ENCODE measurements around the gene CAMK1G. TPM values are rescaled to one million over a fixed set of nuclear protein-coding genes. Genes with fewer than 3 reads are reported as not detected.

Gene CAMK1G
- total RNA-seq, 1 donor from 2014 or later: not detected

DNA sequence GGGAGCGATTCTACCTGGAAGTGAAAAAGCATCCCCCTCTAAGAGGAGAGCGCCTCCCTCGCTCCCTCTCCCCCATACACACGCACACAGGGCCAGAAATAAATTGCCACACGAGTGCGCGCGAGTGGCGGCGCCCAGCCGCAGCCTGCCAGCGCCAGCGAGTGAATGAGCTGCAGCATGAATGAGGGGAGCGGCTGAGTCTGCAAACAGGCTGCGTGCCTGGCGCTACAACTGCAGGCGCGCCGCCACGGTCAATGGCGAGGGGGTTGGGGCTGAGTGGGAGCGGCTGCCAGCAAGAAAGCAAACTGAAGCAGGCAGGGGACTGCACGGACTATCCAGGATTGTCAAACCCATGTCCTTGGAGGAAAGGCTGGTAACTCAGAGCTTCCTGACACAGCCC lies 2.2 kb downstream of the CAMK1G start:
- Histone ChIP-seq H3K27me3 (ENCODE audit: low read depth) (peaks cover 51% of the 10 kb centered on the region), H3K27ac (replicated peaks) (no peak overlapping the region), H3K4me3 (peak overlapping the region; percentile 27), H3K4me1 (peaks cover 13% of the 10 kb centered on the region), H3K36me3 (no peaks in the 10 kb centered on the region), H3K9me3 (replicated peaks) (no peaks in the 10 kb centered on the region)
- DNase-seq: peak; percentile 55
- TF ChIP-seq, protein P1, sequence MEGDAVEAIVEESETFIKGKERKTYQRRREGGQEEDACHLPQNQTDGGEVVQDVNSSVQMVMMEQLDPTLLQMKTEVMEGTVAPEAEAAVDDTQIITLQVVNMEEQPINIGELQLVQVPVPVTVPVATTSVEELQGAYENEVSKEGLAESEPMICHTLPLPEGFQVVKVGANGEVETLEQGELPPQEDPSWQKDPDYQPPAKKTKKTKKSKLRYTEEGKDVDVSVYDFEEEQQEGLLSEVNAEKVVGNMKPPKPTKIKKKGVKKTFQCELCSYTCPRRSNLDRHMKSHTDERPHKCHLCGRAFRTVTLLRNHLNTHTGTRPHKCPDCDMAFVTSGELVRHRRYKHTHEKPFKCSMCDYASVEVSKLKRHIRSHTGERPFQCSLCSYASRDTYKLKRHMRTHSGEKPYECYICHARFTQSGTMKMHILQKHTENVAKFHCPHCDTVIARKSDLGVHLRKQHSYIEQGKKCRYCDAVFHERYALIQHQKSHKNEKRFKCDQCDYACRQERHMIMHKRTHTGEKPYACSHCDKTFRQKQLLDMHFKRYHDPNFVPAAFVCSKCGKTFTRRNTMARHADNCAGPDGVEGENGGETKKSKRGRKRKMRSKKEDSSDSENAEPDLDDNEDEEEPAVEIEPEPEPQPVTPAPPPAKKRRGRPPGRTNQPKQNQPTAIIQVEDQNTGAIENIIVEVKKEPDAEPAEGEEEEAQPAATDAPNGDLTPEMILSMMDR (IDR thresholded peaks at IDR 0.05; ENCODE audit: borderline replicate concordance): peak; percentile 30
- intact Hi-C loops (cut with micrococcal nuclease): loop anchor here (5.0 kb wide), 1 partner anchor 42 kb away; no protein-coding TSS in a partner anchor

DNA sequence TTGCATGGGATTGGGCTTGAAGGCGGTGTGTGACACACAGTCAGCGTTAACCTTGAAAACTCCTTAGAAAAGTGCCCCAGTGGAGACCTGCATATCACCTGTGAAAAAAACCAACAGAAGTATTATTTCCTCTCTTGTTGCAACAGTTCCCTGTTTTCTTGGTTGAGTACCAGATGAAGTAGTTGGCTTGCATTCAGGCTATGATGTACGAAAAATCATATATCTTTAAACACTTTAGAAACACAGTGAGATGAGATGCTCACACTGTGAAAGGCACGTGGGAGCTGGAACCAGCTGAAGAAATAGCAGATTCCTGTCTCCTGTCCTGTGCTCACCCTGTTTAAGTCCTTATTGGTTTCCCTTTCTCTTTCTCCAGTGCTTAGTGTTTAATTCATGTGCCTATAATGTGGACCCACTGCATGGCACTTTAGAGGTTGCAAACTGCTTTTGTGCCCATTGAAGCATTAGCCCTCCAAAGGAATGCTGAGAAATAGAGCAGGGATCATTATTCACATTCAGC lies 2.8 kb downstream of the CAMK1G start:
- Histone ChIP-seq H3K36me3 (no peaks in the 10 kb centered on the region), H3K27ac (replicated peaks) (no peak overlapping the region), H3K4me3 (no peak overlapping the region), H3K9me3 (replicated peaks) (no peaks in the 10 kb centered on the region), H3K27me3 (ENCODE audit: low read depth) (peaks cover 45% of the 10 kb centered on the region), H3K4me1 (peaks cover 13% of the 10 kb centered on the region)
- intact Hi-C loops (cut with micrococcal nuclease): loop anchor here (5.0 kb wide), 1 partner anchor 41 kb away; no protein-coding TSS in a partner anchor
- no peak for DNase-seq
- TF ChIP-seq, protein P1 (IDR thresholded peaks at IDR 0.05; ENCODE audit: borderline replicate concordance): no peak

DNA sequence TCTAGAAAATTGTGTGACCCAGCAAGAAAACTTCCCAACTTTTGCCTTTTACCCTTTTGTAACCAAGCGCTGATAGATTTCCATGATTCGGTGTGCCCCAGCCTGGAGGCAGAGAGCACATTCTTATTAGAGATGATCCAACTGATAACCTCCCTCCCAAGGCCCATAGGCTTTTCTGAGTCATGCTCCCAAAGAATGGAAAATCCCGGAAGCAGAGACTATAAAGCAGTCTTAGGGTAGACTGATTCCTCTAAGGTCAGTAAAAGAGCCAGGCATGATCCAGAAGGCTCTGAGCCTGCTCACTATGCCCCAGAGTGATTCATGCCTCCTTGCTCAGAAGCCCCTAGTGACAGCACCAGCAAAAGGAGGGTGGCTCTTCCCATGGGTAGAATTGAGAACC lies 4.3 kb downstream of the CAMK1G start:
- DNase-seq: no peak
- no peaks in the 10 kb centered on the region for H3K9me3 ChIP-seq (replicated peaks)
- H3K27me3 ChIP-seq (ENCODE audit: low read depth): peaks cover 29% of the 10 kb centered on the region
- H3K4me1 ChIP-seq: peaks cover 13% of the 10 kb centered on the region
- intact Hi-C loops (cut with micrococcal nuclease): loop anchor here (5.0 kb wide), 1 partner anchor 40 kb away; no protein-coding TSS in a partner anchor
- H3K4me3 ChIP-seq: no peak overlapping the region
- H3K27ac ChIP-seq (replicated peaks): no peak overlapping the region
- TF ChIP-seq, protein P1 (IDR thresholded peaks at IDR 0.05; ENCODE audit: borderline replicate concordance): no peak
- no peaks in the 10 kb centered on the region for H3K36me3 ChIP-seq

DNA sequence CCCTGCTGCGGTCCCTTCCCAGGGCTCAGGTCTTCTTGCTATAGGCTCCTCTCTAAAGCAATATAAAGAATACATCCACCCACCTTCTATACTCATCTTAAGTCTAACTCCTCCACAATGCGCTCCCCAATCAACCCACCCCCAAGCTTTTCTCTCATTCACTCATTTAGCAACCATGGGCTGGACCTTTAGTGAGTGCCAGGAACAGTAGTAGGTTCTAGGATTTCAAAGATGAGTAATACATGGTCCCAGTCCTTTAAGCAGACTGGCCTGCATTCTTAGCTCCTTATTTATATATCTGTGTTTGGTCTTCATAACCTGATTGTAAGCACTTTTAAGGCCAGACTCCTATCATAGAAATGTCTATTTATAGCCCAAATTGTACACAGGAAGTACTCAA lies 5.9 kb downstream of the CAMK1G start:
- H3K36me3 ChIP-seq: no peaks in the 10 kb centered on the region
- no peak overlapping the region for H3K4me3 ChIP-seq
- TF ChIP-seq, protein P1 (IDR thresholded peaks at IDR 0.05; ENCODE audit: borderline replicate concordance): no peak
- DNase-seq: no peak
- intact Hi-C loops (cut with micrococcal nuclease): loop anchor here (5.0 kb wide), 1 partner anchor 38 kb away; no protein-coding TSS in a partner anchor
- peaks cover 13% of the 10 kb centered on the region for H3K4me1 ChIP-seq
- H3K27me3 ChIP-seq (ENCODE audit: low read depth): peaks cover 13% of the 10 kb centered on the region
- no peaks in the 10 kb centered on the region for H3K9me3 ChIP-seq (replicated peaks)
- H3K27ac ChIP-seq (replicated peaks): no peak overlapping the region

DNA sequence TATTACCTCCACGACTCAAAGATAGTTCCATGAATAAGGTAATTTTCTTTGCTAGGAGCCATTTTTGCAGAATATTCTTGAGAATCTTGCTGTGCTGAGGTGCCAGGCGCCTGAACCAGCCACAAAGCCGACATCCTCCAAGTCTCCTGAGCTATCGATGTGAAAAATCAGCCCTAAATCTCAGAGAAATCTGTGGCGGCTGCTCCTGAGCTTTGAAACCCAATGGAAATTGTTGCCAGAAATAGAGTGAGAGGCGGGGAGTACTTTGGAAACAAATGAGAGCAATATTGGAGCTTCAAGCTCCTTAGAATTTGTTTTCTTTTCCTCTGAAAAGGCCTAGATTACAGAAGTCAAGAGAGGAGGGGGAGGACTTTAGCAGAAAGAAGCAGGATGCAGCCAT lies 6.3 kb downstream of the CAMK1G start:
- DNase-seq: no peak
- no peaks in the 10 kb centered on the region for H3K36me3 ChIP-seq
- no peak overlapping the region for H3K4me3 ChIP-seq
- intact Hi-C loops (cut with micrococcal nuclease): loop anchor here (5.0 kb wide), 1 partner anchor 37 kb away; no protein-coding TSS in a partner anchor
- TF ChIP-seq, protein P1 (IDR thresholded peaks at IDR 0.05; ENCODE audit: borderline replicate concordance): no peak
- H3K4me1 ChIP-seq: peaks cover 13% of the 10 kb centered on the region
- H3K27me3 ChIP-seq (ENCODE audit: low read depth): peaks cover 9% of the 10 kb centered on the region
- H3K27ac ChIP-seq (replicated peaks): no peak overlapping the region
- H3K9me3 ChIP-seq (replicated peaks): no peaks in the 10 kb centered on the region

Measured in left ventricle myocardium inferior (tissue), 1 donor.